Activated naive CD4-positive, alpha-beta T cell treated with anti-CD3 and anti-CD28 coated beads, Interleukin-2, amount 50 U/mL, for 24 hours (primary cell): ENCODE results near the gene TTC23.

Experiments used
- H3K27ac Mint-ChIP-seq: one replicate; pipeline ENCODE4 v1.8.0; 2021; ENCODE audit warnings: mild to moderate bottlenecking, mixed read lengths
- H3K27me3 Mint-ChIP-seq: one replicate; pipeline ENCODE4 v1.8.0; 2021; ENCODE audit warnings: mixed read lengths
- H3K36me3 Mint-ChIP-seq: one replicate; pipeline ENCODE4 v1.8.0; 2021; ENCODE audit warnings: mixed read lengths
- H3K4me1 Mint-ChIP-seq: one replicate; pipeline ENCODE4 v1.8.0; 2021; ENCODE audit warnings: mixed read lengths
- H3K4me3 Mint-ChIP-seq: one replicate; pipeline ENCODE4 v1.8.0; 2021; ENCODE audit warnings: mild to moderate bottlenecking, mixed read lengths
- H3K9me3 Mint-ChIP-seq: one replicate; pipeline ENCODE4 v1.8.0; 2021; ENCODE audit warnings: mixed read lengths

The TTC23 gene

DNA sequence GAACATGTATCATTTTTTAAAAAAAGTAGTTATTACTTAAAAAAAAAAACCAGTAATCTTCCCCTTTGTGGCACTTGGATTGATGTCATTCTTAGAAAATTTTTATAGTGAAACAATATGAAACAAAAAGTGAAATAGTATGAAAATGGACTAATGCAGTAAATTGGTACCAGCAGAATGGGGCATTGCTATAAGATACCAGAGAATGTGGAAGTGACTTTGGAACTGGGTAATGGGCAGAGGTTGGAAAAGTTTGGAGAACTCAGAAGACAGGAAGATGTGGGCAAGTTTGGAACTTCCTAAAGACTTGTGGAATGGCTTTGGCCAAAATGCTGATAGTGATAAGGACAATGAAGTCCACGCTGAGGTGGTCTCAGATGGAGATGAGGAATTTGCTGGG is 66.6 kb downstream of the TTC23 start:
- H3K4me1 Mint-ChIP-seq: no peaks in the 10 kb centered on the region
- no peak overlapping the region for H3K4me3 Mint-ChIP-seq
- H3K27ac Mint-ChIP-seq: no peak overlapping the region
- H3K36me3 Mint-ChIP-seq: no peaks in the 10 kb centered on the region
- peaks cover 1% of the 10 kb centered on the region for H3K27me3 Mint-ChIP-seq
- H3K9me3 Mint-ChIP-seq: no peaks in the 10 kb centered on the region

DNA sequence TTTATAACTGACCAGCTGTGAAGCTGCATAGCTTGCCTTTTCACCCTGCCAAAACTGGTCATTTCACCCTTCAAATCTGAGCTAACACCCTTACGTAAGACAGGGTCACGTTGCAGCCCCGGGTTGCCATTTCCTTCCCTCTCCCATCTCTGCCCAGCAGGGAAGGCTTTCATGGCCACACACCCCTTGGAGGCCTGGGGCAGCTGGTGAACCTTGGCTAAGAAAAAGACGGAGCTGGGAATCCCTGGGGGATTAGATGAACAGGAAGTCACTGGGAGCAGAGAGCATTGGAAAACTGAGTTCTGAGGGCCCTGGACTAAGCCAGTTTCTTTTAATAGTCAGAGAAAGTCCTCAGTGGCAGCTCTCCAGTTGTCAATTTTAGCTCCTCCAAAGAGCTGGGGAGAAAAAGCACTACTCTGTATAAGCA is 67.8 kb downstream of the TTC23 start:
- no peak overlapping the region for H3K27ac Mint-ChIP-seq
- H3K27me3 Mint-ChIP-seq: no peaks in the 10 kb centered on the region
- no peaks in the 10 kb centered on the region for H3K9me3 Mint-ChIP-seq

GRCh38 chr15:99180964-99181306 is 68.4 kb downstream of the TTC23 start:
- no peaks in the 10 kb centered on the region for H3K9me3 Mint-ChIP-seq
- H3K36me3 Mint-ChIP-seq: no peaks in the 10 kb centered on the region
- no peak overlapping the region for H3K4me3 Mint-ChIP-seq
- H3K4me1 Mint-ChIP-seq: no peaks in the 10 kb centered on the region
- H3K27me3 Mint-ChIP-seq: no peaks in the 10 kb centered on the region
- H3K27ac Mint-ChIP-seq: no peak overlapping the region

More for the DNA sequence above, 67.8 kb downstream of the TTC23 start:
- no peaks in the 10 kb centered on the region for H3K36me3 Mint-ChIP-seq
- H3K4me1 Mint-ChIP-seq: no peaks in the 10 kb centered on the region
- H3K4me3 Mint-ChIP-seq: no peak overlapping the region

GRCh38 chr15:99180086-99180963 is 69.1 kb downstream of the TTC23 start:
- Mint-ChIP-seq H3K4me3 (no peak overlapping the region), H3K36me3 (no peaks in the 10 kb centered on the region), H3K27ac (no peak overlapping the region), H3K27me3 (no peaks in the 10 kb centered on the region), H3K4me1 (no peaks in the 10 kb centered on the region), H3K9me3 (no peaks in the 10 kb centered on the region)

- H3K9me3 Mint-ChIP-seq: no peaks in the 10 kb centered on the region
- H3K36me3 Mint-ChIP-seq: no peaks in the 10 kb centered on the region
- H3K4me1 Mint-ChIP-seq: no peaks in the 10 kb centered on the region
- no peaks in the 10 kb centered on the region for H3K27me3 Mint-ChIP-seq
- no peak overlapping the region for H3K4me3 Mint-ChIP-seq
- H3K27ac Mint-ChIP-seq: no peak overlapping the region
These were observed 71.7 kb downstream of the TTC23 start for GRCh38 chr15:99177679-99178078.

DNA sequence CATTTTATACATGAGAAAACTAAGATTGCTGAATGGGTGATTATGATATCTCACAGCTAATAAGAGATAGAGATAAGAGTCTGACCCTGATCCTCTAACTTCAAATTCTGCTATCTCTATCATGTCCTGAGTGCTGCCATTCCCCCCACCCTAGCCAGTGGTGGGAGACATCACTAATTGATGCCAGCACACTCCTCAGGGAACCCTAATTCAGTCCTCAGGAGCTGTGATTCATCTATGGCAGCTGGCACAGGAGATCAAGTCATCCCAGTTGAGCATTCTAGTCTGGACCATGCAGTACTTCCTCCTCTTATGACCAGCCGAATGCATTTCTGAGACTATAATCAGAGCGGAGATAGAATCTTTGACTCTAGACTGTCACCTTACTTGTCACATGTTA is 72.6 kb downstream of the TTC23 start:
- Mint-ChIP-seq H3K27me3 (no peaks in the 10 kb centered on the region), H3K4me1 (no peaks in the 10 kb centered on the region), H3K27ac (no peak overlapping the region), H3K9me3 (no peaks in the 10 kb centered on the region), H3K36me3 (no peaks in the 10 kb centered on the region), H3K4me3 (no peak overlapping the region)

DNA sequence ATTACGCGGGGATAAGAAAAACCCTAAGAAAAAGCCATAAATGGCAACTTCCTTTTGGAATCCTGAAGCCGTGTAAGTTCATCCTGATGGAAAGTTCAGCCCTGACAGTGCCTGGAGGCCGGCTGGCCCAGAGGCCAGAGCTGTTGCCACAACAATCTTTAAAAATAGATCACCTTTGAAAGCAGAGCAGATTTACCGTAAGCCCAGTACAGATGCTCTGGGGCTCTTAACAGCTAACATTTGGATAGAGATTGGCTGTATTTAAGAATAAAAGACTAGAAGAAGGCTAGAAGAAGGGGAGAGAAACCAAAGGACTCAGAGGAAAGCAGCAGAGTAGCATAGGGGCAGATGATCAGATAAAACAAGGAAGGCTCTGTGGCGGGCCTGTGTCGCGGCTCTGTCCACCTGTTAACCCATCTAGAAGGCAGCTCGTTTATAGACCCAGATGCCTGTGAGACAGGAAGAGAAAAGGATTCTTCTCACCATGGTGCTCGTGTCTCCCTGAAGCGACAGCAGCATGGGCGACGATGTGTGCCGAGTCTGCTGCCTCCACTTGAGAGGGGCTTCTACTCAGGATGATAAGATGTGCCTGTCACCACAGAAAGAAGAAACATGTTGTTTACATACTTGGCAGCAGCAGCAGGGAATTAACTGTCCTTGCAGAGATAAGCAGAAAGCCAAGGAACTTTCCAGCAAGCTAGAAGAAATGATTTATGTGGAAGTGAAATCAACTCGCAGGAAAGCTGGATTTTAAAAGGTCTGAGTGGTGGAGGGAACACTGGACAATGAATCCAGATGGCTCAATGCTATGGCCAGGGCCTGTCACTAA is 74.6 kb downstream of the TTC23 start:
- Mint-ChIP-seq H3K27ac (no peak overlapping the region), H3K4me3 (no peak overlapping the region), H3K36me3 (no peaks in the 10 kb centered on the region), H3K4me1 (no peaks in the 10 kb centered on the region), H3K9me3 (no peaks in the 10 kb centered on the region), H3K27me3 (no peaks in the 10 kb centered on the region)

- Mint-ChIP-seq H3K4me1 (no peaks in the 10 kb centered on the region), H3K4me3 (no peak overlapping the region), H3K36me3 (no peaks in the 10 kb centered on the region)
These were observed 76.4 kb downstream of the TTC23 start for GRCh38 chr15:99172989-99173388.

DNA sequence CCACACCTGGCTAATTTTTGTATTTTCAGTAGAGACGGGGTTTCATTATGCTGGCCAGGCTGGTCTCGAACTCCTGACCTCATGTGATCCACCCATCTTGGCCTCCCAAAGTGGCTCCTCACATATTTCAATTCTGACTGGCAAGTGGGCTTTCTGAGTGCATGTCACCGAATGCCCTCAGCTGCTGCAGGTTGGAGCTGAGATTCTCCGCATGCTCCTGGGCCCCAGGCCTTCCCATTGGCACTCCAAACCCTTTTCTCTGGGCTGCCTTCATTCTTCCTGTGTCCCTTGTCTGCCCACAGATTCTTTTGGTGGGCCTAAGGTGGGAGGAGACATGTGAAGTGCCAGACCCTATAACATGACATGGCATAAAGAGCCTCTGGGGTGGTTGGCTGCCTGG is 77.2 kb downstream of the TTC23 start:
- Mint-ChIP-seq H3K9me3 (no peaks in the 10 kb centered on the region), H3K27ac (no peak overlapping the region), H3K27me3 (no peaks in the 10 kb centered on the region), H3K36me3 (no peaks in the 10 kb centered on the region), H3K4me1 (no peaks in the 10 kb centered on the region), H3K4me3 (no peak overlapping the region)

More at GRCh38 chr15:99172989-99173388, 76.4 kb downstream of the TTC23 start:
- H3K27ac Mint-ChIP-seq: no peak overlapping the region
- H3K27me3 Mint-ChIP-seq: no peaks in the 10 kb centered on the region
- H3K9me3 Mint-ChIP-seq: no peaks in the 10 kb centered on the region

DNA sequence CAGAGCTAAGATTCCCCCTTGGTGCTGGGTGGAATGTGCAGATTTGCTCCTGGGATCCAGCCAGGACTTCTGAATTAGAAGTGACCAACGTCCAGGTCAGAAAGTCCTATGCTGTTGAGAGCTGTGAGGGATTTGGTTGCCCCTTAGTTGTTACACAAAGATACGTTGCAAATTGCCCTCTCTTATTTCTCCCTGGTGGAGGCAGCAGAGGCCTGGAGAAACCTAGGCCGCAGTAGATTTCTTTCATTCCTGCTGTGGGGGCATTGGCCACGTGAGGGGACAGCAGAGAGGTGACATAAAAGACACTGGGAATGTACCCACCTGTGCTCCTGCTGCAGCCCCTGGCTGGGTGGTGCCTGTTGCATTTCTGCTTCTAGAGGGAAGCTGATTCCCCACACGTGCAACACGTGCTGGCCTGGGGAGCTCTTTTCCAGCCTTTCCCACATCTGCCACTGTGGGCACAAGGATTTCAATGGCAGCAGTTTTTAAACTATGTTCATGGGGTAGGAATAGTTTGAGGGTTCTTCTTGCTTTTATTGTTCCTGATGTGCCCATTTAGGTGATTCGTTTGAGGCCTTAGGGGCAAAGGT is 78.8 kb downstream of the TTC23 start:
- H3K27ac Mint-ChIP-seq: no peak overlapping the region
- no peaks in the 10 kb centered on the region for H3K9me3 Mint-ChIP-seq
- H3K36me3 Mint-ChIP-seq: no peaks in the 10 kb centered on the region
- no peak overlapping the region for H3K4me3 Mint-ChIP-seq
- H3K4me1 Mint-ChIP-seq: no peaks in the 10 kb centered on the region
- no peaks in the 10 kb centered on the region for H3K27me3 Mint-ChIP-seq

GRCh38 chr15:99169769-99170311 is 79.5 kb downstream of the TTC23 start:
- no peaks in the 10 kb centered on the region for H3K36me3 Mint-ChIP-seq
- H3K4me1 Mint-ChIP-seq: no peaks in the 10 kb centered on the region
- H3K9me3 Mint-ChIP-seq: no peaks in the 10 kb centered on the region
- no peak overlapping the region for H3K4me3 Mint-ChIP-seq
- no peak overlapping the region for H3K27ac Mint-ChIP-seq
- no peaks in the 10 kb centered on the region for H3K27me3 Mint-ChIP-seq

DNA sequence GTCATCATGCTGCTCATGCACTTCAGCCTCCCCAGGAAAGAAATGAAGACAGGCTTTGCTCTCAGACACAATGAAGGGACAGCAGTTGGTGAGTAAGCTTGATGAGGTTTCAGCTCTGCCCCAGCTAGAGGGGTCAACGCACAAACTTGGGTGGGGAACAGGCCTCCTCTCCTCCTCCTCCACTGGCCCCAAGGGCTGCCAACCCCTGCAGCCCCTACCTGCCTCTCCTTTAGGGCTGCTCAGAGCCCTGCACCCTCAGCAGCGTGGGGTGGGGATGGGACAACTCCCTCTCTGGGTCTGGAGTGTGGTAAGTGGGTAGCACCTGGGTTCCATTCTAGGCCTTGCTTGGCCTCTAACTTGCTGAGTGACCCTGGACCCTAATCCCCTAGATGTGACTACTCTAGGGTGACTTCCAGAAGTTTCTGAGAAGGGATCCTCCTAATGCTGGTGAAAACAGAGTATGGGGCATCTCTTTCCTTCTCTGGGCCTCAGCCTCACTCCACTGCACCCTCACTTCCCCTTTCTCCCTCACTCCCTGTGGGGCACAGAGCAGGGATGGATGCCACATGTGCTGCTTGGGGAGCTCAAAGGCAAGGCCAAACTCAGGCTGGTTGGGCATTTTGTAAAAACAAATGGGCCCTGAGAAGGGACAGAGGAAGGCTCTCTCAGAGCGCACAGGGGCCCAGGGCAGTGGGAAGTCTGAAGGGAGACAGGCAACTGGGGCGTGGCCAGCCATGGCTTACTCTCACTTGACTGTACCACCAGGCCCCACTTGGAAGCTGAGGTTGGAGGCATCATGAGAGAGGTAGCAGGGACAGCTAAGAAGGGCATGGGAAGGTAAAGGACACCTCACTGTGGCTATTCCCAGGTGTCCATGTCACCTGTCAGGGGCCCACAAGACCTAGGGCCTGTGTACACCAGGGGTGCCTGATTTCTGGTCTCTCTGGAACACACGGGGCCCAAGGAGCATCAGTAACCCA is 80.5 kb downstream of the TTC23 start:
- Mint-ChIP-seq H3K9me3 (no peaks in the 10 kb centered on the region), H3K4me3 (no peak overlapping the region), H3K4me1 (peaks cover 8% of the 10 kb centered on the region), H3K27ac (no peak overlapping the region), H3K36me3 (no peaks in the 10 kb centered on the region), H3K27me3 (no peaks in the 10 kb centered on the region)

DNA sequence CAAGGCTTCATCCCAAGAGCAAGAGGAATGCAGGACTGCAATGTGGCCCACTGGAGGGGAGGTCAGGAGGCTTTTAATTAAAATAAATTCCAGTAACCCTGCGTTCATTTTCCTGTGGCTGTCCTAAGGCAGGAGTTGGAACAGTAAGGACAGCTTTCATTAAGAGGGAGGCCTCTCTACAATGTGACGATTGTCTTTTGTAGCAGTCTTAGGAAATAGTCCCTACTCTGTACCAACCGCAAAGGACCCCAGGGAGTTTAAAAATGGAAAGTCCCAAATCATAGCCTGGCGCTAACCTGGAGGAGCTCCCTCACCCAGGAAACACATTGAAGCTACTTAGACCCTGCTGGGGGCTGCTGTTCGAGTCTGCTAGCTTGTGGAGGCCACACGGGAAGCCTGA is 81.7 kb downstream of the TTC23 start:
- H3K27me3 Mint-ChIP-seq: no peaks in the 10 kb centered on the region
- peaks cover 20% of the 10 kb centered on the region for H3K4me1 Mint-ChIP-seq
- no peaks in the 10 kb centered on the region for H3K36me3 Mint-ChIP-seq
- H3K27ac Mint-ChIP-seq: no peak overlapping the region
- H3K9me3 Mint-ChIP-seq: no peaks in the 10 kb centered on the region
- H3K4me3 Mint-ChIP-seq: no peak overlapping the region

- H3K4me3 Mint-ChIP-seq: no peak overlapping the region
- no peak overlapping the region for H3K27ac Mint-ChIP-seq
- H3K4me1 Mint-ChIP-seq: peaks cover 20% of the 10 kb centered on the region
- H3K9me3 Mint-ChIP-seq: no peaks in the 10 kb centered on the region
- no peaks in the 10 kb centered on the region for H3K27me3 Mint-ChIP-seq
- H3K36me3 Mint-ChIP-seq: no peaks in the 10 kb centered on the region
These were observed 82.2 kb downstream of the TTC23 start for GRCh38 chr15:99167201-99167600.
